Osteocyte (in vitro differentiated cells): Measurements from ENCODE around the gene CYP26B1. TPM values are rescaled to one million over a fixed set of nuclear protein-coding genes. Genes with fewer than 3 reads are reported as not detected.
"Not testable (repeated sequence)": the region's sequence is repeated elsewhere in the genome, so short reads cannot be mapped to it uniquely, and the experiment has no call there.

Source experiments
- DNase-seq: peaks from one replicate; pipeline ENCODE4 v3.0.0; 2021; ENCODE audit warnings: mixed read lengths; ENCODE audit not compliant: unreplicated experiment; ENCODE audit errors: extremely low spot score
- H3K27ac Mint-ChIP-seq: one replicate; pipeline ENCODE4 v1.8.0; 2021; ENCODE audit warnings: mild to moderate bottlenecking, mixed read lengths; ENCODE audit not compliant: unreplicated experiment
- H3K27me3 Mint-ChIP-seq: one replicate; pipeline ENCODE4 v1.8.0; 2021; ENCODE audit warnings: mixed read lengths; ENCODE audit not compliant: unreplicated experiment
- H3K36me3 Mint-ChIP-seq: one replicate; pipeline ENCODE4 v1.8.0; 2021; ENCODE audit warnings: mixed read lengths; ENCODE audit not compliant: unreplicated experiment
- H3K4me1 Mint-ChIP-seq: one replicate; pipeline ENCODE4 v1.8.0; 2021; ENCODE audit warnings: mixed read lengths; ENCODE audit not compliant: unreplicated experiment
- H3K4me3 Mint-ChIP-seq: one replicate; pipeline ENCODE4 v1.8.0; 2021; ENCODE audit warnings: mild to moderate bottlenecking, moderate library complexity, mixed read lengths; ENCODE audit not compliant: unreplicated experiment
- H3K9me3 Mint-ChIP-seq: one replicate; pipeline ENCODE4 v1.8.0; 2021; ENCODE audit warnings: mixed read lengths; ENCODE audit not compliant: unreplicated experiment
- CTCF ChIP-seq: fragments of 200-600 bp; sonication (generic); IDR thresholded peaks from 2 replicates; pipeline ENCODE4 v1.5.0; 2021; ENCODE audit warnings: antibody characterized with exemption, mild to moderate bottlenecking, moderate library complexity
- total RNA-seq: library from RNA; stranded (reverse); gene quantifications from 2 replicates; pipeline ENCODE4 v1.2.1, GENCODE V29; 2021

The CYP26B1 gene
- total RNA-seq, 1 donor from 2014 or later = 1.3 TPM

DNA sequence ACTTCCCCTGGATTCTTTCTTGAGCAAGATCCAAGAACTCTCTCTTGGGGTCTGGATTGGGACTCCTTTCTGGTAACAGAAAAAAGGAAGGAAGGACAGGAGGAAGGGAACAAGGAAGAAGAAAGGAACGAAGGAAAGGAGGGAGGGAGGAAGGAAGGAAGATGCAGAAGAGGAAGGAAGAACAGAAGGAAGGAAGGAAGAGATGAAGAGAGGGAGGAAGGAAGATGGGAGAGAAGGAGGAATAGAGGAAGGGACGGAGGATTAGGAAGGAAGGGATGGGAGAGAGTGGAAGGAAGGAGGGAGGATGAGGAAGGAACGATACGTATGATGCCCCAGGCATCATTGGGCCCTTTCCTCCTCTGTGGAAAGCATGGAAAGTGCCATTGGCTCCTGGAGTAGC lies 58.6 kb downstream of the CYP26B1 start:
- H3K9me3 Mint-ChIP-seq = no peaks in the 10 kb centered on the region
- peaks cover 3% of the 10 kb centered on the region for H3K4me1 Mint-ChIP-seq
- H3K36me3 Mint-ChIP-seq = no peaks in the 10 kb centered on the region
- H3K4me3 Mint-ChIP-seq = no peak overlapping the region
- no peak for TF ChIP-seq CTCF
- DNase-seq = no peak
- no peak overlapping the region for H3K27ac Mint-ChIP-seq
- peaks cover 13% of the 10 kb centered on the region for H3K27me3 Mint-ChIP-seq

DNA sequence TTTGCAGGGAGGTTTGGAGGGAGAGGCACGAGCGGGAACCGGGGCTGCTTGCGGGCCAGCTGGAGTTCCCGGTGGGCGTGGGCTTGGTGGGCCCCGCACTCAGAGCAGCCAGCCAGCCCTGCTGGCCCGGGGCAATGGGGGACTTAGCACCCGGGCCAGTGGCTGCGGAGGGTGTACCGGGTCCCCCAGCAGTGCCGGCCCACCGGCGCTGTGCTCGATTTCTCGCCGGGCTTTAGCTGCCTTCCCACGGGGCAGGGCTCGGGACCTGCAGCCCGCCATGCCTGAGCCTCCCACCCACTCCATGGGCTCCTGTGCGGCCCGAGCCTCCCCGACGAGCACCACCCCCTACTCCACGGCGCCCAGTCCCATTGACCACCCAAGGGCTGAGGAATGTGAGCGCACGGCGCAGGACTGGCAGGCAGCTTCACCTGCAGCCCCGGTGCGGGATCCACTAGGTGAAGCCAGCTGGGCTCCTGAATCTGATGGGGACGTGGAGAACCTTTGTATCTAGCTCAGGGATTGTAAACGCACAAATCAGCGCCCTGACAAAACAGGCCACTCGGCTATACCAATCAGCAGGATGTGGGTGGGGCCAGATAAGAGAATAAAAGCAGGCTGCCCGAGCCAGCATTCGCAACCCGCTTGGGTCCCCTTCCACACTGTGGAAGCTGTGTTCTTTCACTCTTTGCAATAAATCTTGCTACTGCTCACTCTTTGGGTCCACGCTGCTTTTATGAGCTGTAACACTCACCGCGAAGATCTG lies 60.6 kb downstream of the CYP26B1 start:
- peaks cover 14% of the 10 kb centered on the region for H3K27me3 Mint-ChIP-seq
- H3K4me1 Mint-ChIP-seq, DNase-seq, H3K27ac Mint-ChIP-seq, H3K9me3 Mint-ChIP-seq, H3K4me3 Mint-ChIP-seq, H3K36me3 Mint-ChIP-seq: not testable (repeated sequence)

- no peak for DNase-seq
- no peak overlapping the region for H3K27ac Mint-ChIP-seq
- TF ChIP-seq CTCF = no peak
- H3K9me3 Mint-ChIP-seq = no peaks in the 10 kb centered on the region
- H3K4me3 Mint-ChIP-seq = no peak overlapping the region
- no peaks in the 10 kb centered on the region for H3K36me3 Mint-ChIP-seq
- peaks cover 14% of the 10 kb centered on the region for H3K27me3 Mint-ChIP-seq
- peaks cover 5% of the 10 kb centered on the region for H3K4me1 Mint-ChIP-seq
Observed at GRCh38 chr2:72085513-72085912, 62.1 kb downstream of the CYP26B1 start.

DNA sequence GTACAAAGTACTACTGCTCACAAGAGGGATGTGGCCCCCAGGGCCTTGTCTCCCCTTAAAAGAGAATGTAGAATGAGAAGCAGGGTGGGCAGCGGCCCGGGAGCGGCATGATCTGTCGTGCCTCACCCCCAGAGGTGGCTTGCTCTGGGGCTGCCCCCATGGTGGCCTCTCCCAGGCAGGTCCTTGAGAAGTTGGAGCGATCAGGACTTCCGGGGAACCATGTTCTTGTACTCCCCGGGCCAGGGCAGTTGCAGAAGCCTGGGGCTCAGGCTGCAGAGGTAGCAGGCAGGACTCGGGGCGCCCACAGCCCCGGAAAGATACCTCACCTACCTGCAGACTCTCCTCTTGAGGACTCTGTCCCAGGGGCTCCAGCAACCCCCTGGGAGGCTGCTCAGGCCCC lies 62.6 kb downstream of the CYP26B1 start:
- Mint-ChIP-seq H3K27ac (no peak overlapping the region), H3K36me3 (no peaks in the 10 kb centered on the region), H3K4me3 (no peak overlapping the region), H3K27me3 (peaks cover 14% of the 10 kb centered on the region), H3K9me3 (no peaks in the 10 kb centered on the region), H3K4me1 (peaks cover 5% of the 10 kb centered on the region)
- no peak for DNase-seq
- TF ChIP-seq CTCF = no peak

DNA sequence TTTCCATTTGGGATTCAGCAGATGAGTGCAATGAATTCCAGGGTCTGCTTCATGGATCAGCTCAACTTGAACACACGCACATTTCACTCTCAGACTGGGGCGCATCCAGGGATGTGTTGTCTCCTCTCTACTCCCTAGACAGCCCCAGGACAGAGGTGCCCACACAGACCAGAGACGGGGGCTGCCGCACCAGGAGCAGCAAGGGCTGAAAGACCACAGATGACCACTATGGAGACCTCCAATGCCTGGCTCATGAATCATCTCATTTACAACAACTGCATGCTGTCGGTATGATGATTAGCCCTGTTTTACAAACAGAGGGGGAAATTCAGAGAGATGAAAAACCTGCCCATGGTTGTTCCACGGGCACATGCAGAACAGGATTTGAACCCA lies 63.1 kb downstream of the CYP26B1 start:
- H3K4me1 Mint-ChIP-seq = peaks cover 5% of the 10 kb centered on the region
- H3K27ac Mint-ChIP-seq = no peak overlapping the region
- no peak for DNase-seq
- peaks cover 14% of the 10 kb centered on the region for H3K27me3 Mint-ChIP-seq
- H3K9me3 Mint-ChIP-seq = no peaks in the 10 kb centered on the region
- no peak for TF ChIP-seq CTCF
- H3K36me3 Mint-ChIP-seq = no peaks in the 10 kb centered on the region
- no peak overlapping the region for H3K4me3 Mint-ChIP-seq
